Mucosa of descending colon (tissue), 3 donors: ENCODE results near the gene RNH1. TPM values are rescaled to one million over a fixed set of nuclear protein-coding genes. Genes with fewer than 3 reads are reported as not detected.

ENCODE experiments used
- ATAC-seq: fragments of 200-7000 bp; cut with Tn5 transposase; one replicate; pipeline ENCODE4 v1.9.1; 2020; ENCODE audit warnings: mild to moderate bottlenecking, moderate library complexity
- DNase-seq, 3 donors: peaks; one replicate each; pipeline ENCODE4 v3.0.0-alpha.2; 2020
- H3K36me3 ChIP-seq: fragments of 200-600 bp; one replicate; pipeline ENCODE4 v1.8.0; 2021; ENCODE audit warnings: low read depth, mild to moderate bottlenecking
- H3K4me1 ChIP-seq: fragments of 200-600 bp; one replicate; pipeline ENCODE4 v1.8.0; 2021; ENCODE audit warnings: low read depth, mild to moderate bottlenecking
- H3K4me3 ChIP-seq: fragments of 200-600 bp; one replicate; pipeline ENCODE4 v1.8.0; 2021; ENCODE audit warnings: mild to moderate bottlenecking
- H3K9me3 ChIP-seq: fragments of 200-600 bp; one replicate; pipeline ENCODE4 v1.8.0; 2021; ENCODE audit warnings: mild to moderate bottlenecking
- CTCF ChIP-seq: fragments of 200-600 bp; IDR thresholded peaks from one replicate; pipeline ENCODE4 v1.8.0; 2022; ENCODE audit warnings: antibody characterized with exemption, mild to moderate bottlenecking
- intact Hi-C, 2 donors: fragments of 100-400 bp; cut with DNase I in 1 of 2; cut with micrococcal nuclease in 1 of 2; formaldehyde crosslinking; loops; one replicate each; pipeline versions ENCODE4 v1.11.0 to v1.11.1; 2022; cut with DNase I, micrococcal nuclease
- total RNA-seq, 3 donors: library from RNA; stranded (reverse); fragmentation: NEBNext Ultra II Directional in 2 of 3; extraction: Animal tissue kit (Norgen Biotek cat#: 25700) in 2 of 3; gene quantifications; one replicate each; pipeline versions ENCODE4 v1.2.1 to v1.2.4, GENCODE V29; 2021 to 2023
- donor health status: DM: no; HTN: no; CAD: no; lungs with moderate emphysema.
- donor health status: DM: no; HTN: no; CAD: no.
- donor health status: DM: no; HTN: yes; CAD: no.

The RNH1 gene
- total RNA-seq, 3 donors from 2014 or later = 108 to 127 (median 118) TPM

- peak in 1 of 3 donors; percentile 55 for DNase-seq
- H3K36me3 ChIP-seq = no peaks in the 10 kb centered on the region
- H3K9me3 ChIP-seq = no peaks in the 10 kb centered on the region
- no peak for ATAC-seq
- no peak for TF ChIP-seq CTCF
- peaks cover 14% of the 10 kb centered on the region for H3K4me1 ChIP-seq
- intact Hi-C loops = no loop called here
- H3K4me3 ChIP-seq = no peak overlapping the region
Observed at GRCh38 chr11:532527-532985, 25.5 kb upstream of the RNH1 start.

- intact Hi-C loops = no loop called here
- ATAC-seq = no peak
- no peak for TF ChIP-seq CTCF
- Histone ChIP-seq H3K4me1 (peaks cover 12% of the 10 kb centered on the region), H3K9me3 (no peaks in the 10 kb centered on the region), H3K4me3 (no peak overlapping the region), H3K36me3 (no peaks in the 10 kb centered on the region)
- no peak for DNase-seq
Observed at GRCh38 chr11:531919-532526, 25.0 kb upstream of the RNH1 start.

GRCh38 chr11:530960-531831, 24.2 kb upstream of the RNH1 start:
- ATAC-seq (no peak), DNase-seq (no peak)
- intact Hi-C loops = no loop called here
- H3K4me1 ChIP-seq = peaks cover 12% of the 10 kb centered on the region
- TF ChIP-seq CTCF = no peak
- no peaks in the 10 kb centered on the region for H3K36me3 ChIP-seq
- H3K4me3 ChIP-seq = no peak overlapping the region
- no peaks in the 10 kb centered on the region for H3K9me3 ChIP-seq

- TF ChIP-seq CTCF = no peak
- no peaks in the 10 kb centered on the region for H3K9me3 ChIP-seq
- intact Hi-C loops = no loop called here
- no peak overlapping the region for H3K4me3 ChIP-seq
- peak in 1 of 3 donors; percentile 27 for DNase-seq
- ATAC-seq = no peak
- H3K36me3 ChIP-seq = no peaks in the 10 kb centered on the region
- H3K4me1 ChIP-seq = peaks cover 12% of the 10 kb centered on the region
Observed at GRCh38 chr11:529728-530411, 22.8 kb upstream of the RNH1 start.

GRCh38 chr11:528815-529727, 22.0 kb upstream of the RNH1 start:
- H3K36me3 ChIP-seq = no peaks in the 10 kb centered on the region
- H3K9me3 ChIP-seq = no peaks in the 10 kb centered on the region
- peaks cover 6% of the 10 kb centered on the region for H3K4me1 ChIP-seq
- intact Hi-C loops = no loop called here
- no peak for TF ChIP-seq CTCF
- H3K4me3 ChIP-seq = no peak overlapping the region
- ATAC-seq (no peak), DNase-seq (peak in 1 of 3 donors; percentile 18)
